BLaER1 (cell line): ENCODE results near the gene P3H2.

Experiments
- H3K27ac ChIP-seq: shearing (Covaris generic); formaldehyde crosslinking; 2 replicates; pipeline ENCODE4 v1.8.1; 2022
- H3K27me3 ChIP-seq: shearing (Covaris generic); formaldehyde crosslinking; 2 replicates; pipeline ENCODE4 v1.8.1; 2022
- H3K36me3 ChIP-seq: shearing (Covaris generic); formaldehyde crosslinking; 2 replicates; pipeline ENCODE4 v1.8.1; 2022
- H3K4me1 ChIP-seq: shearing (Covaris generic); formaldehyde crosslinking; 2 replicates; pipeline ENCODE4 v1.8.1; 2022
- H3K4me2 ChIP-seq: shearing (Covaris generic); formaldehyde crosslinking; 2 replicates; pipeline ENCODE4 v1.8.1; 2022
- H3K4me3 ChIP-seq: shearing (Covaris generic); formaldehyde crosslinking; 2 replicates; pipeline ENCODE4 v1.8.1; 2022
- H3K9ac ChIP-seq: shearing (Covaris generic); formaldehyde crosslinking; 2 replicates; pipeline ENCODE4 v1.8.1; 2022
- H3K9me3 ChIP-seq: shearing (Covaris generic); formaldehyde crosslinking; 2 replicates; pipeline ENCODE4 v1.8.1; 2022
- H4K20me1 ChIP-seq: shearing (Covaris generic); formaldehyde crosslinking; 2 replicates; pipeline ENCODE4 v1.8.1; 2022
- Cebpa-rat ChIP-seq: shearing (Covaris generic); IDR thresholded peaks from 2 replicates; pipeline ENCODE4 v1.8.1; 2022

Gene P3H2

GRCh38 chr3:189942948-189943347 lies 177.7 kb downstream of the P3H2 start:
- TF ChIP-seq Cebpa-rat = no peak
- Histone ChIP-seq H3K27ac (no peak overlapping the region), H3K4me3 (no peak overlapping the region), H3K4me2 (no peak overlapping the region), H3K4me1 (no peaks in the 10 kb centered on the region), H3K27me3 (no peaks in the 10 kb centered on the region), H3K9me3 (no peaks in the 10 kb centered on the region), H3K36me3 (no peaks in the 10 kb centered on the region), H3K9ac (no peak overlapping the region), H4K20me1 (no peaks in the 10 kb centered on the region)

GRCh38 chr3:189941679-189942078 lies 179.0 kb downstream of the P3H2 start:
- no peak for TF ChIP-seq Cebpa-rat
- Histone ChIP-seq H3K4me3 (no peak overlapping the region), H3K9me3 (no peaks in the 10 kb centered on the region), H4K20me1 (no peaks in the 10 kb centered on the region), H3K4me1 (no peaks in the 10 kb centered on the region), H3K27ac (no peak overlapping the region), H3K9ac (no peak overlapping the region), H3K4me2 (no peak overlapping the region), H3K27me3 (no peaks in the 10 kb centered on the region), H3K36me3 (no peaks in the 10 kb centered on the region)

GRCh38 chr3:189941125-189941524 lies 179.6 kb downstream of the P3H2 start:
- H3K4me3 ChIP-seq = no peak overlapping the region
- no peak overlapping the region for H3K27ac ChIP-seq
- no peaks in the 10 kb centered on the region for H3K27me3 ChIP-seq
- H4K20me1 ChIP-seq = no peaks in the 10 kb centered on the region
- H3K4me1 ChIP-seq = no peaks in the 10 kb centered on the region
- no peaks in the 10 kb centered on the region for H3K9me3 ChIP-seq
- H3K36me3 ChIP-seq = no peaks in the 10 kb centered on the region
- no peak for TF ChIP-seq Cebpa-rat
- no peak overlapping the region for H3K4me2 ChIP-seq
- H3K9ac ChIP-seq = no peak overlapping the region

- H3K27me3 ChIP-seq = no peaks in the 10 kb centered on the region
- H3K4me3 ChIP-seq = no peak overlapping the region
- H3K9me3 ChIP-seq = peaks cover 7% of the 10 kb centered on the region; the same call in 1 of the 2 replicates
- no peak overlapping the region for H3K9ac ChIP-seq
- H3K27ac ChIP-seq = no peak overlapping the region
- no peaks in the 10 kb centered on the region for H3K4me1 ChIP-seq
- H3K36me3 ChIP-seq = no peaks in the 10 kb centered on the region
- TF ChIP-seq Cebpa-rat = no peak
- no peak overlapping the region for H3K4me2 ChIP-seq
- no peaks in the 10 kb centered on the region for H4K20me1 ChIP-seq
Observed at GRCh38 chr3:189937302-189938127, 183.2 kb downstream of the P3H2 start.

GRCh38 chr3:189936201-189936945 lies 184.3 kb downstream of the P3H2 start:
- no peak overlapping the region for H3K27ac ChIP-seq
- no peak overlapping the region for H3K4me2 ChIP-seq

GRCh38 chr3:189927975-189928895 lies 192.5 kb downstream of the P3H2 start:
- no peaks in the 10 kb centered on the region for H3K36me3 ChIP-seq
- H3K4me3 ChIP-seq = no peak overlapping the region
- H4K20me1 ChIP-seq = no peaks in the 10 kb centered on the region
- no peaks in the 10 kb centered on the region for H3K27me3 ChIP-seq
- no peaks in the 10 kb centered on the region for H3K4me1 ChIP-seq
- H3K4me2 ChIP-seq = no peak overlapping the region
- no peak for TF ChIP-seq Cebpa-rat
- no peak overlapping the region for H3K27ac ChIP-seq
- no peak overlapping the region for H3K9ac ChIP-seq
- no peaks in the 10 kb centered on the region for H3K9me3 ChIP-seq

More at GRCh38 chr3:189936201-189936945, 184.3 kb downstream of the P3H2 start:
- H3K9me3 ChIP-seq = peaks cover 7% of the 10 kb centered on the region; the same call in 1 of the 2 replicates
- no peaks in the 10 kb centered on the region for H3K27me3 ChIP-seq
- H3K9ac ChIP-seq = no peak overlapping the region
- no peak overlapping the region for H3K4me3 ChIP-seq
- no peaks in the 10 kb centered on the region for H3K36me3 ChIP-seq
- H4K20me1 ChIP-seq = no peaks in the 10 kb centered on the region
- TF ChIP-seq Cebpa-rat = no peak
- H3K4me1 ChIP-seq = no peaks in the 10 kb centered on the region

- no peaks in the 10 kb centered on the region for H3K4me1 ChIP-seq
- H3K9me3 ChIP-seq = no peaks in the 10 kb centered on the region
- H3K27me3 ChIP-seq = no peaks in the 10 kb centered on the region
- H3K4me2 ChIP-seq = no peak overlapping the region
- H4K20me1 ChIP-seq = no peaks in the 10 kb centered on the region
- H3K9ac ChIP-seq = no peak overlapping the region
- TF ChIP-seq Cebpa-rat = no peak
- no peak overlapping the region for H3K27ac ChIP-seq
- H3K36me3 ChIP-seq = no peaks in the 10 kb centered on the region
- H3K4me3 ChIP-seq = no peak overlapping the region
Observed at GRCh38 chr3:189921770-189922169, 198.9 kb downstream of the P3H2 start.

- no peaks in the 10 kb centered on the region for H3K27me3 ChIP-seq
- no peak for TF ChIP-seq Cebpa-rat
- no peaks in the 10 kb centered on the region for H3K9me3 ChIP-seq
- H3K27ac ChIP-seq = no peak overlapping the region
- no peaks in the 10 kb centered on the region for H4K20me1 ChIP-seq
- H3K4me1 ChIP-seq = no peaks in the 10 kb centered on the region
- no peak overlapping the region for H3K4me2 ChIP-seq
- no peak overlapping the region for H3K9ac ChIP-seq
- no peaks in the 10 kb centered on the region for H3K36me3 ChIP-seq
- H3K4me3 ChIP-seq = no peak overlapping the region
Observed at GRCh38 chr3:189914799-189915198, 205.9 kb downstream of the P3H2 start.

GRCh38 chr3:189911001-189911400 lies 209.7 kb downstream of the P3H2 start:
- Histone ChIP-seq H3K27ac (no peak overlapping the region), H3K27me3 (no peaks in the 10 kb centered on the region), H3K9ac (no peak overlapping the region), H3K4me2 (no peak overlapping the region), H3K4me1 (no peaks in the 10 kb centered on the region), H3K36me3 (no peaks in the 10 kb centered on the region), H3K4me3 (no peak overlapping the region), H4K20me1 (no peaks in the 10 kb centered on the region), H3K9me3 (no peaks in the 10 kb centered on the region)
- no peak for TF ChIP-seq Cebpa-rat
